GM23338 (cell line): ENCODE measurements around the gene FNDC4. TPM values are rescaled to one million over a fixed set of nuclear protein-coding genes. Genes with fewer than 3 reads are reported as not detected.

Experiments
- ATAC-seq: fragments of 200-7000 bp; cut with Tn5 transposase; 3 replicates; pipeline ENCODE4 v1.9.1; 2020
- DNase-seq: peaks from one replicate; pipeline ENCODE4 v3.0.0-alpha.2; 2015; ENCODE audit warnings: low spot score
- H2AFZ ChIP-seq: fragments of 200-600 bp; sonication (generic); 2 replicates; pipeline ENCODE4 v1.8.0; 2016; ENCODE audit warnings: antibody characterized with exemption, mild to moderate bottlenecking, moderate library complexity
- H3F3A ChIP-seq: fragments of 200-600 bp; sonication (generic); replicated peaks from 2 replicates; pipeline ENCODE4 v1.8.0; 2017; ENCODE audit warnings: antibody characterized with exemption, mixed run types, low read depth
- H3K27ac ChIP-seq: fragments of 200-600 bp; sonication (generic); 2 replicates; pipeline ENCODE4 v1.6.1; 2016; ENCODE audit warnings: low read depth
- H3K27me3 ChIP-seq: fragments of 200-600 bp; sonication (generic); 2 replicates; pipeline ENCODE4 v1.8.0; 2016; ENCODE audit warnings: mild to moderate bottlenecking, mixed run types, moderate library complexity; ENCODE audit not compliant: insufficient read depth
- H3K36me3 ChIP-seq: fragments of 200-600 bp; sonication (generic); 2 replicates; pipeline ENCODE4 v1.8.0; 2016; ENCODE audit warnings: mild to moderate bottlenecking; ENCODE audit not compliant: insufficient read depth
- H3K4me1 ChIP-seq: fragments of 200-600 bp; sonication (generic); 2 replicates; pipeline ENCODE4 v1.8.0; 2016; ENCODE audit warnings: mild to moderate bottlenecking, moderate library complexity; ENCODE audit not compliant: insufficient read depth
- H3K4me2 ChIP-seq: fragments of 200-600 bp; sonication (generic); 2 replicates; pipeline ENCODE4 v1.7.1; 2017; ENCODE audit warnings: mixed run types
- H3K4me3 ChIP-seq: fragments of 200-600 bp; sonication (generic); 2 replicates; pipeline ENCODE4 v1.6.1; 2016; ENCODE audit warnings: mixed run types
- H3K79me2 ChIP-seq: fragments of 200-600 bp; sonication (generic); replicated peaks from 2 replicates; pipeline ENCODE4 v1.8.0; 2017; ENCODE audit warnings: mild to moderate bottlenecking; ENCODE audit not compliant: insufficient read depth
- H3K9me2 ChIP-seq: fragments of 200-600 bp; sonication (generic); 2 replicates; pipeline ENCODE4 v1.8.0; 2017; ENCODE audit not compliant: insufficient read depth
- H4K20me1 ChIP-seq: fragments of 200-600 bp; sonication (generic); replicated peaks from 2 replicates; pipeline ENCODE4 v1.8.0; 2017; ENCODE audit warnings: mild to moderate bottlenecking; ENCODE audit not compliant: insufficient read depth
- H3K27ac Mint-ChIP-seq: 2 replicates; pipeline ENCODE4 v1.8.0; 2020; ENCODE audit warnings: inconsistent platforms, mild to moderate bottlenecking, moderate library complexity, mixed read lengths
- H3K27me3 Mint-ChIP-seq: 3 replicates; pipeline ENCODE4 v1.8.0; 2022; ENCODE audit warnings: low read depth, mild to moderate bottlenecking, moderate library complexity, mixed read lengths, inconsistent platforms; ENCODE audit not compliant: insufficient read depth, poor library complexity
- H3K36me3 Mint-ChIP-seq: 3 replicates; pipeline ENCODE4 v1.8.0; 2021; ENCODE audit warnings: low read depth, mild to moderate bottlenecking, inconsistent platforms, moderate library complexity, mixed read lengths
- H3K4me1 Mint-ChIP-seq: 3 replicates; pipeline ENCODE4 v1.8.0; 2020; ENCODE audit warnings: mild to moderate bottlenecking, inconsistent platforms, mixed read lengths
- H3K4me3 Mint-ChIP-seq: 3 replicates; pipeline ENCODE4 v1.8.0; 2021; ENCODE audit warnings: moderate library complexity, mild to moderate bottlenecking, inconsistent platforms, mixed read lengths
- H3K9me3 Mint-ChIP-seq: 3 replicates; pipeline ENCODE4 v1.8.0; 2020; ENCODE audit warnings: moderate library complexity, mild to moderate bottlenecking, inconsistent platforms, mixed read lengths
- CREB1 ChIP-seq: fragments of 250-450 bp; sonication (Bioruptor Pico); IDR thresholded peaks from 2 replicates; pipeline ENCODE4 v1.5.0; 2020; ENCODE audit warnings: low read depth, mild to moderate bottlenecking, moderate library complexity
- EZH2 ChIP-seq: fragments of 200-600 bp; sonication (generic); IDR thresholded peaks from one replicate; pipeline ENCODE4 v1.8.0; 2017; ENCODE audit warnings: antibody characterized with exemption, mild to moderate bottlenecking, low read depth; ENCODE audit not compliant: unreplicated experiment
- EZH2phosphoT487 ChIP-seq: fragments of 200-600 bp; sonication (generic); IDR thresholded peaks from one replicate; pipeline ENCODE4 v1.8.1; 2018; ENCODE audit warnings: antibody characterized with exemption; ENCODE audit not compliant: unreplicated experiment
- JUNB ChIP-seq: IDR thresholded peaks from one replicate; pipeline ENCODE4 v1.6.1; 2016; ENCODE audit warnings: antibody characterized with exemption; ENCODE audit not compliant: unreplicated experiment
- NANOG ChIP-seq: IDR thresholded peaks from 2 replicates; pipeline ENCODE4 v1.6.1; 2016; ENCODE audit warnings: antibody characterized with exemption, borderline replicate concordance
- POLR2AphosphoS5 ChIP-seq: IDR thresholded peaks from 2 replicates; pipeline ENCODE4 v1.6.1; 2016; ENCODE audit warnings: antibody characterized with exemption, low read depth
- STAT1 ChIP-seq: IDR thresholded peaks from one replicate; pipeline ENCODE4 v1.6.1; 2016; ENCODE audit warnings: antibody characterized with exemption; ENCODE audit not compliant: unreplicated experiment
- ZNF114 ChIP-seq: fragments of 250-450 bp; sonication (Bioruptor Pico); IDR thresholded peaks from 2 replicates; pipeline ENCODE4 v1.5.0; 2020; ENCODE audit warnings: mild to moderate bottlenecking, moderate library complexity
- ZNF331 ChIP-seq: fragments of 250-450 bp; sonication (Bioruptor Pico); IDR thresholded peaks from 2 replicates; pipeline ENCODE4 v1.5.0; 2020; ENCODE audit warnings: low read depth, mild to moderate bottlenecking, moderate library complexity
- polyA plus RNA-seq: library from polyadenylated mRNA; unstranded; fragments of >200 nt; fragmentation: Nextera tagmentation; extraction: Ambion mirVana; gene quantifications from 2 replicates; pipeline ENCODE4 v1.2.1, GENCODE V29; 2016
- total RNA-seq: library from RNA; depleted of rRNA; stranded (reverse); fragments of >200 nt; shearing (Covaris generic); gene quantifications from 2 replicates; pipeline ENCODE4 v1.2.3, GENCODE V29; 2014
- TF ChIP-seq, protein P1 (sequence below), 2 experiments: fragments of 200-600 bp in 1 of 2; sonication (generic) in 1 of 2; conservative IDR thresholded peaks; 2 replicates each; pipeline versions ENCODE4 v1.5.1 to v1.6.1; 2016 to 2017; ENCODE audit warnings: antibody characterized with exemption in 2 of 2, low read depth in 2 of 2, mild to moderate bottlenecking in 2 of 2, moderate library complexity in 1 of 2
- TF ChIP-seq, protein P2 (sequence below): IDR thresholded peaks from one replicate; pipeline ENCODE4 v1.6.1; 2018; ENCODE audit warnings: antibody characterized with exemption; ENCODE audit not compliant: unreplicated experiment
- TF ChIP-seq, protein P3 (sequence below): IDR thresholded peaks from 2 replicates; pipeline ENCODE4 v1.6.1; 2016; ENCODE audit warnings: antibody characterized with exemption
- TF ChIP-seq, protein P4 (sequence below): fragments of 250-450 bp; sonication (Bioruptor Pico); IDR thresholded peaks from 2 replicates; pipeline ENCODE4 v1.5.0; 2020; ENCODE audit warnings: mild to moderate bottlenecking, moderate library complexity

Gene FNDC4
- total and polyA plus RNA-seq, 2 experiments from 2014 or later, result 5.9 to 13.3 TPM

DNA sequence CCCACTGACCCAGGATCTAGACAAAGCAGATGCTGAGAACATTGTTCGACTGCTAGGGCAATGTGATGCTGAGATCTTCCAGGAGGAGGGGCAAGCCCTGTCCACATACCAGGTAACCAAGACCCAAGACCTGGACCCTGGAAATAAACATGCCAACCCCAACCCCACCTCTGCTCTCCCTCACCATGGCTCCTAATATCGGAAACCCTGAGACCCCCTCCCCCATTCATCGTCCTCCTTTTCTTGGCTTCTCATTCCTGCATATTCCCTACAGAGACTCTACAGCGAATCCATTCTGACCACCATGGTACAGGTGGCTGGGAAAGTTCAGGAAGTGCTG, 2.3 kb upstream of the FNDC4 start:
- Mint-ChIP-seq H3K4me3 (peak overlapping the region; percentile 40; the same call in 1 of the 3 replicates), H3K4me1 (peaks cover 16% of the 10 kb centered on the region), H3K27ac (no peak overlapping the region), H3K27me3 (peaks cover 20% of the 10 kb centered on the region), H3K9me3 (no peaks in the 10 kb centered on the region), H3K36me3 (no peaks in the 10 kb centered on the region; the same call in 2 of the 3 replicates)
- no peak for TF ChIP-seq CREB1 (CRISPR knock-in tag)
- no peak for TF ChIP-seq STAT1
- no peak for TF ChIP-seq JUNB
- no peak for TF ChIP-seq ZNF331 (CRISPR knock-in tag)
- no peak for TF ChIP-seq EZH2phosphoT487
- no peak for TF ChIP-seq NANOG
- TF ChIP-seq EZH2, result no peak
- TF ChIP-seq ZNF114, result no peak
- TF ChIP-seq, protein P1, sequence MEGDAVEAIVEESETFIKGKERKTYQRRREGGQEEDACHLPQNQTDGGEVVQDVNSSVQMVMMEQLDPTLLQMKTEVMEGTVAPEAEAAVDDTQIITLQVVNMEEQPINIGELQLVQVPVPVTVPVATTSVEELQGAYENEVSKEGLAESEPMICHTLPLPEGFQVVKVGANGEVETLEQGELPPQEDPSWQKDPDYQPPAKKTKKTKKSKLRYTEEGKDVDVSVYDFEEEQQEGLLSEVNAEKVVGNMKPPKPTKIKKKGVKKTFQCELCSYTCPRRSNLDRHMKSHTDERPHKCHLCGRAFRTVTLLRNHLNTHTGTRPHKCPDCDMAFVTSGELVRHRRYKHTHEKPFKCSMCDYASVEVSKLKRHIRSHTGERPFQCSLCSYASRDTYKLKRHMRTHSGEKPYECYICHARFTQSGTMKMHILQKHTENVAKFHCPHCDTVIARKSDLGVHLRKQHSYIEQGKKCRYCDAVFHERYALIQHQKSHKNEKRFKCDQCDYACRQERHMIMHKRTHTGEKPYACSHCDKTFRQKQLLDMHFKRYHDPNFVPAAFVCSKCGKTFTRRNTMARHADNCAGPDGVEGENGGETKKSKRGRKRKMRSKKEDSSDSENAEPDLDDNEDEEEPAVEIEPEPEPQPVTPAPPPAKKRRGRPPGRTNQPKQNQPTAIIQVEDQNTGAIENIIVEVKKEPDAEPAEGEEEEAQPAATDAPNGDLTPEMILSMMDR (conservative IDR thresholded peaks at IDR 0.05; ENCODE audit: low read depth in 2 of 2), result no peak
- no peak for TF ChIP-seq POLR2AphosphoS5
- TF ChIP-seq, protein P2, sequence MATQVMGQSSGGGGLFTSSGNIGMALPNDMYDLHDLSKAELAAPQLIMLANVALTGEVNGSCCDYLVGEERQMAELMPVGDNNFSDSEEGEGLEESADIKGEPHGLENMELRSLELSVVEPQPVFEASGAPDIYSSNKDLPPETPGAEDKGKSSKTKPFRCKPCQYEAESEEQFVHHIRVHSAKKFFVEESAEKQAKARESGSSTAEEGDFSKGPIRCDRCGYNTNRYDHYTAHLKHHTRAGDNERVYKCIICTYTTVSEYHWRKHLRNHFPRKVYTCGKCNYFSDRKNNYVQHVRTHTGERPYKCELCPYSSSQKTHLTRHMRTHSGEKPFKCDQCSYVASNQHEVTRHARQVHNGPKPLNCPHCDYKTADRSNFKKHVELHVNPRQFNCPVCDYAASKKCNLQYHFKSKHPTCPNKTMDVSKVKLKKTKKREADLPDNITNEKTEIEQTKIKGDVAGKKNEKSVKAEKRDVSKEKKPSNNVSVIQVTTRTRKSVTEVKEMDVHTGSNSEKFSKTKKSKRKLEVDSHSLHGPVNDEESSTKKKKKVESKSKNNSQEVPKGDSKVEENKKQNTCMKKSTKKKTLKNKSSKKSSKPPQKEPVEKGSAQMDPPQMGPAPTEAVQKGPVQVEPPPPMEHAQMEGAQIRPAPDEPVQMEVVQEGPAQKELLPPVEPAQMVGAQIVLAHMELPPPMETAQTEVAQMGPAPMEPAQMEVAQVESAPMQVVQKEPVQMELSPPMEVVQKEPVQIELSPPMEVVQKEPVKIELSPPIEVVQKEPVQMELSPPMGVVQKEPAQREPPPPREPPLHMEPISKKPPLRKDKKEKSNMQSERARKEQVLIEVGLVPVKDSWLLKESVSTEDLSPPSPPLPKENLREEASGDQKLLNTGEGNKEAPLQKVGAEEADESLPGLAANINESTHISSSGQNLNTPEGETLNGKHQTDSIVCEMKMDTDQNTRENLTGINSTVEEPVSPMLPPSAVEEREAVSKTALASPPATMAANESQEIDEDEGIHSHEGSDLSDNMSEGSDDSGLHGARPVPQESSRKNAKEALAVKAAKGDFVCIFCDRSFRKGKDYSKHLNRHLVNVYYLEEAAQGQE, result no peak
- TF ChIP-seq, protein P3, sequence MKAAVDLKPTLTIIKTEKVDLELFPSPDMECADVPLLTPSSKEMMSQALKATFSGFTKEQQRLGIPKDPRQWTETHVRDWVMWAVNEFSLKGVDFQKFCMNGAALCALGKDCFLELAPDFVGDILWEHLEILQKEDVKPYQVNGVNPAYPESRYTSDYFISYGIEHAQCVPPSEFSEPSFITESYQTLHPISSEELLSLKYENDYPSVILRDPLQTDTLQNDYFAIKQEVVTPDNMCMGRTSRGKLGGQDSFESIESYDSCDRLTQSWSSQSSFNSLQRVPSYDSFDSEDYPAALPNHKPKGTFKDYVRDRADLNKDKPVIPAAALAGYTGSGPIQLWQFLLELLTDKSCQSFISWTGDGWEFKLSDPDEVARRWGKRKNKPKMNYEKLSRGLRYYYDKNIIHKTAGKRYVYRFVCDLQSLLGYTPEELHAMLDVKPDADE, result no peak
- TF ChIP-seq, protein P4, sequence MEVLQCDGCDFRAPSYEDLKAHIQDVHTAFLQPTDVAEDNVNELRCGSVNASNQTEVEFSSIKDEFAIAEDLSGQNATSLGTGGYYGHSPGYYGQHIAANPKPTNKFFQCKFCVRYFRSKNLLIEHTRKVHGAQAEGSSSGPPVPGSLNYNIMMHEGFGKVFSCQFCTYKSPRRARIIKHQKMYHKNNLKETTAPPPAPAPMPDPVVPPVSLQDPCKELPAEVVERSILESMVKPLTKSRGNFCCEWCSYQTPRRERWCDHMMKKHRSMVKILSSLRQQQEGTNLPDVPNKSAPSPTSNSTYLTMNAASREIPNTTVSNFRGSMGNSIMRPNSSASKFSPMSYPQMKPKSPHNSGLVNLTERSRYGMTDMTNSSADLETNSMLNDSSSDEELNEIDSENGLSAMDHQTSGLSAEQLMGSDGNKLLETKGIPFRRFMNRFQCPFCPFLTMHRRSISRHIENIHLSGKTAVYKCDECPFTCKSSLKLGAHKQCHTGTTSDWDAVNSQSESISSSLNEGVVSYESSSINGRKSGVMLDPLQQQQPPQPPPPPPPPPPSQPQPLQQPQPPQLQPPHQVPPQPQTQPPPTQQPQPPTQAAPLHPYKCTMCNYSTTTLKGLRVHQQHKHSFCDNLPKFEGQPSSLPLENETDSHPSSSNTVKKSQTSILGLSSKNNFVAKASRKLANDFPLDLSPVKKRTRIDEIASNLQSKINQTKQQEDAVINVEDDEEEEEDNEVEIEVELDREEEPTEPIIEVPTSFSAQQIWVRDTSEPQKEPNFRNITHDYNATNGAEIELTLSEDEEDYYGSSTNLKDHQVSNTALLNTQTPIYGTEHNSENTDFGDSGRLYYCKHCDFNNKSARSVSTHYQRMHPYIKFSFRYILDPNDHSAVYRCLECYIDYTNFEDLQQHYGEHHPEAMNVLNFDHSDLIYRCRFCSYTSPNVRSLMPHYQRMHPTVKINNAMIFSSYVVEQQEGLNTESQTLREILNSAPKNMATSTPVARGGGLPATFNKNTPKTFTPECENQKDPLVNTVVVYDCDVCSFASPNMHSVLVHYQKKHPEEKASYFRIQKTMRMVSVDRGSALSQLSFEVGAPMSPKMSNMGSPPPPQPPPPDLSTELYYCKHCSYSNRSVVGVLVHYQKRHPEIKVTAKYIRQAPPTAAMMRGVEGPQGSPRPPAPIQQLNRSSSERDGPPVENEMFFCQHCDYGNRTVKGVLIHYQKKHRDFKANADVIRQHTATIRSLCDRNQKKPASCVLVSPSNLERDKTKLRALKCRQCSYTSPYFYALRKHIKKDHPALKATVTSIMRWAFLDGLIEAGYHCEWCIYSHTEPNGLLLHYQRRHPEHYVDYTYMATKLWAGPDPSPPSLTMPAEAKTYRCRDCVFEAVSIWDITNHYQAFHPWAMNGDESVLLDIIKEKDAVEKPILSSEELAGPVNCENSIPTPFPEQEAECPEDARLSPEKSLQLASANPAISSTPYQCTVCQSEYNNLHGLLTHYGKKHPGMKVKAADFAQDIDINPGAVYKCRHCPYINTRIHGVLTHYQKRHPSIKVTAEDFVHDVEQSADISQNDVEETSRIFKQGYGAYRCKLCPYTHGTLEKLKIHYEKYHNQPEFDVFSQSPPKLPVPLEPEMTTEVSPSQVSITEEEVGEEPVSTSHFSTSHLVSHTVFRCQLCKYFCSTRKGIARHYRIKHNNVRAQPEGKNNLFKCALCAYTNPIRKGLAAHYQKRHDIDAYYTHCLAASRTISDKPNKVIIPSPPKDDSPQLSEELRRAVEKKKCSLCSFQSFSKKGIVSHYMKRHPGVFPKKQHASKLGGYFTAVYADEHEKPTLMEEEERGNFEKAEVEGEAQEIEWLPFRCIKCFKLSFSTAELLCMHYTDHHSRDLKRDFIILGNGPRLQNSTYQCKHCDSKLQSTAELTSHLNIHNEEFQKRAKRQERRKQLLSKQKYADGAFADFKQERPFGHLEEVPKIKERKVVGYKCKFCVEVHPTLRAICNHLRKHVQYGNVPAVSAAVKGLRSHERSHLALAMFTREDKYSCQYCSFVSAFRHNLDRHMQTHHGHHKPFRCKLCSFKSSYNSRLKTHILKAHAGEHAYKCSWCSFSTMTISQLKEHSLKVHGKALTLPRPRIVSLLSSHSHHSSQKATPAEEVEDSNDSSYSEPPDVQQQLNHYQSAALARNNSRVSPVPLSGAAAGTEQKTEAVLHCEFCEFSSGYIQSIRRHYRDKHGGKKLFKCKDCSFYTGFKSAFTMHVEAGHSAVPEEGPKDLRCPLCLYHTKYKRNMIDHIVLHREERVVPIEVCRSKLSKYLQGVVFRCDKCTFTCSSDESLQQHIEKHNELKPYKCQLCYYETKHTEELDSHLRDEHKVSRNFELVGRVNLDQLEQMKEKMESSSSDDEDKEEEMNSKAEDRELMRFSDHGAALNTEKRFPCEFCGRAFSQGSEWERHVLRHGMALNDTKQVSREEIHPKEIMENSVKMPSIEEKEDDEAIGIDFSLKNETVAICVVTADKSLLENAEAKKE (CRISPR knock-in tag), result no peak
- Histone ChIP-seq H3K27me3 (peaks cover 31% of the 10 kb centered on the region), H3K4me2 (no peak overlapping the region), H3K36me3 (no peaks in the 10 kb centered on the region), H3K4me1 (0 out of 2 replicates have a peak, but pooled peaks cover 15% of the 10 kb centered on the region), H3K79me2 (no peaks in the 10 kb centered on the region), H3K9me2 (no peaks in the 10 kb centered on the region), H3K27ac (no peak overlapping the region), H4K20me1 (no peaks in the 10 kb centered on the region), H3F3A (no peaks in the 10 kb centered on the region), H2AFZ (0 out of 2 replicates have a peak overlapping the region, but pooled peaks have one; percentile 24), H3K4me3 (no peak overlapping the region)
- no peak for DNase-seq
- no peak for ATAC-seq
